Peyer's patch (tissue), 4 donors: Measurements from ENCODE around the gene CERS3.

Experiments
- POLR2A ChIP-seq, 2 donors: fragments of 450-650 bp; IDR thresholded peaks; one replicate each; pipeline ENCODE4 v1.5.1; 2017; ENCODE audit warnings: antibody characterized with exemption in 2 of 2, mild to moderate bottlenecking in 2 of 2, moderate library complexity in 2 of 2
- TF ChIP-seq, protein P1 (sequence below), 6 experiments: fragments of 450-650 bp in 4 of 6; fragments of 200-600 bp in 2 of 6; sonication (generic) in 1 of 6; IDR thresholded peaks; one replicate each; pipeline ENCODE4 v1.5.1; 2017 to 2019; ENCODE audit warnings: antibody characterized with exemption in 6 of 6, mild to moderate bottlenecking in 3 of 6, moderate library complexity in 1 of 6

DNA sequence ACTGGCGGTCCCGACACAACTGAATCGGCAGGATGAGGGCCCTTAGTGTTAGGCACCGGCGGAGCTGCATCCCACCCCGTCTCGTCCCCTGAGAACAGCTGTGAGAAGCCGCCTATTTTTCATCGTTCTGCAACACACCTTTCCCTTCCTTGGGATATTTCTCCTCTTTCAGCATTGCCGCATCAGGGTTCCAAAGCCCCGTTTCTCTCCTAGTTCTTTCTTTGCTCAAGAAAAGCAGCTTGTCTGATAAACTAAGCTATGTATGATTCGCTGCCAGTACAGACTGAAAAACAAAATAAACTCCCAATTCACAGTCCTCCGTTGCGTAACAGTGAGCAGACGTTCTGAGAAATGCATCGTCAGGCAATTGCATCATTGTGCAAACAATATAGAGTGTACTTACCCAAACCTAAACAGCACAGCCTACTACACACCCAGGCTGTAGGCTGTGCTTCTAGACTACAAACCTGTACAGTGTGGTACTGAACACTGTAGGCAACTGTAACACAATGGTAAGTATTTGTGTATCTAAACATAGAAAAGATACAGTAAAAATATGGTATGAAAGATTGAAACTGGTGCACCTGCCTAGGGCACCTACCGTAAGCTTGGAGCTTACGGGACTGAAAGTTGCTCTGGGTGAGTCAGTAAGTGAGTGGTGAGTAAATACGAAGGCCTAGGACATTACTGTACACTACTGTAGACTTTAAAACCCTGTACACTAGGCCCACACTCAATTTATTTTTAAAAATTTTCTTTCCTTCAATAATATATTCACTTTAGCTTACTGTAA, 178.1 kb downstream of the CERS3 start:
- TF ChIP-seq, protein P1, sequence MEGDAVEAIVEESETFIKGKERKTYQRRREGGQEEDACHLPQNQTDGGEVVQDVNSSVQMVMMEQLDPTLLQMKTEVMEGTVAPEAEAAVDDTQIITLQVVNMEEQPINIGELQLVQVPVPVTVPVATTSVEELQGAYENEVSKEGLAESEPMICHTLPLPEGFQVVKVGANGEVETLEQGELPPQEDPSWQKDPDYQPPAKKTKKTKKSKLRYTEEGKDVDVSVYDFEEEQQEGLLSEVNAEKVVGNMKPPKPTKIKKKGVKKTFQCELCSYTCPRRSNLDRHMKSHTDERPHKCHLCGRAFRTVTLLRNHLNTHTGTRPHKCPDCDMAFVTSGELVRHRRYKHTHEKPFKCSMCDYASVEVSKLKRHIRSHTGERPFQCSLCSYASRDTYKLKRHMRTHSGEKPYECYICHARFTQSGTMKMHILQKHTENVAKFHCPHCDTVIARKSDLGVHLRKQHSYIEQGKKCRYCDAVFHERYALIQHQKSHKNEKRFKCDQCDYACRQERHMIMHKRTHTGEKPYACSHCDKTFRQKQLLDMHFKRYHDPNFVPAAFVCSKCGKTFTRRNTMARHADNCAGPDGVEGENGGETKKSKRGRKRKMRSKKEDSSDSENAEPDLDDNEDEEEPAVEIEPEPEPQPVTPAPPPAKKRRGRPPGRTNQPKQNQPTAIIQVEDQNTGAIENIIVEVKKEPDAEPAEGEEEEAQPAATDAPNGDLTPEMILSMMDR (IDR thresholded peaks at IDR 0.05), result no peak
- TF ChIP-seq POLR2A (IDR thresholded peaks at IDR 0.05), result no peak
